Endodermal cell (in vitro differentiated cells): ENCODE data around the gene SZRD1. TPM values are rescaled to one million over a fixed set of nuclear protein-coding genes. Genes with fewer than 3 reads are reported as not detected.

ENCODE experiments used
- DNase-seq: peaks from one replicate; pipeline ENCODE4 v3.0.0-alpha.2; 2017
- H3K27ac ChIP-seq: 2 replicates; pipeline ENCODE4 v1.5.1; 2013; ENCODE audit warnings: mild to moderate bottlenecking, low read depth, low read length, moderate library complexity
- H3K27me3 ChIP-seq: 2 replicates; pipeline ENCODE4 v1.6.1; 2013; ENCODE audit warnings: mild to moderate bottlenecking, low read length, moderate library complexity; ENCODE audit not compliant: insufficient read depth, control insufficient read depth, poor library complexity, severe bottlenecking
- H3K36me3 ChIP-seq: 2 replicates; pipeline ENCODE4 v1.7.0; 2013; ENCODE audit warnings: mild to moderate bottlenecking, low read length, moderate library complexity; ENCODE audit not compliant: control insufficient read depth, insufficient read depth
- H3K4me1 ChIP-seq: one replicate; pipeline ENCODE4 v1.7.0; 2013; ENCODE audit warnings: low read length; ENCODE audit not compliant: control insufficient read depth, insufficient read depth
- H3K4me3 ChIP-seq: 2 replicates; pipeline ENCODE4 v1.5.1; 2013; ENCODE audit warnings: mild to moderate bottlenecking, low read length, moderate library complexity
- H3K9ac ChIP-seq: 2 replicates; pipeline ENCODE4 v1.6.1; 2013; ENCODE audit warnings: mild to moderate bottlenecking, low read length, moderate library complexity; ENCODE audit not compliant: poor library complexity, severe bottlenecking; ENCODE audit errors: extremely low read depth
- H3K9me3 ChIP-seq: 2 replicates; pipeline ENCODE4 v1.6.1; 2013; ENCODE audit warnings: mild to moderate bottlenecking, low read length, moderate library complexity; ENCODE audit not compliant: control insufficient read depth
- H3K27ac Mint-ChIP-seq: 2 replicates; pipeline ENCODE4 v1.8.0; 2020; ENCODE audit warnings: mixed read lengths
- H3K27me3 Mint-ChIP-seq: 2 replicates; pipeline ENCODE4 v1.8.0; 2021; ENCODE audit warnings: mild to moderate bottlenecking, mixed read lengths; ENCODE audit not compliant: insufficient read depth
- H3K36me3 Mint-ChIP-seq: 2 replicates; pipeline ENCODE4 v1.8.0; 2020; ENCODE audit warnings: low read depth, mixed read lengths
- H3K4me1 Mint-ChIP-seq: 2 replicates; pipeline ENCODE4 v1.8.0; 2020; ENCODE audit warnings: mixed read lengths
- H3K4me3 Mint-ChIP-seq: 2 replicates; pipeline ENCODE4 v1.8.0; 2020; ENCODE audit warnings: mild to moderate bottlenecking, moderate library complexity, mixed read lengths
- H3K9me3 Mint-ChIP-seq: 2 replicates; pipeline ENCODE4 v1.8.0; 2020; ENCODE audit warnings: mild to moderate bottlenecking, mixed read lengths
- WGBS, 2 experiments: methylation state at CpG; one replicate each; pipeline versions ENCODE4 v1.1.5 to v1.1.7; 2013; ENCODE audit warnings: missing lambda C conversion rate in 2 of 2, mixed read lengths in 1 of 2; ENCODE audit not compliant: insufficient coverage in 1 of 2, insufficient read length in 1 of 2; 5-methylcytosine and 5-hydroxymethylcytosine counted together
- total RNA-seq, 2 donors: library from RNA; stranded (reverse); fragmentation: NEBNext Ultra II Directional in 1 of 2; extraction: Animal tissue kit (Norgen Biotek cat#: 25700) in 1 of 2; gene quantifications; 2 replicates in 1 of 2; 3 replicates in 1 of 2; pipeline ENCODE4 v1.2.1, GENCODE V29; 2021
- TF ChIP-seq, protein P1 (sequence below): fragments of 200-600 bp; sonication (generic); conservative IDR thresholded peaks from 2 replicates; pipeline ENCODE4 v1.5.0; 2021; ENCODE audit warnings: antibody characterized with exemption, mild to moderate bottlenecking

Gene SZRD1
- total RNA-seq, 2 donors from 2014 or later, result 111 to 118 TPM

DNA sequence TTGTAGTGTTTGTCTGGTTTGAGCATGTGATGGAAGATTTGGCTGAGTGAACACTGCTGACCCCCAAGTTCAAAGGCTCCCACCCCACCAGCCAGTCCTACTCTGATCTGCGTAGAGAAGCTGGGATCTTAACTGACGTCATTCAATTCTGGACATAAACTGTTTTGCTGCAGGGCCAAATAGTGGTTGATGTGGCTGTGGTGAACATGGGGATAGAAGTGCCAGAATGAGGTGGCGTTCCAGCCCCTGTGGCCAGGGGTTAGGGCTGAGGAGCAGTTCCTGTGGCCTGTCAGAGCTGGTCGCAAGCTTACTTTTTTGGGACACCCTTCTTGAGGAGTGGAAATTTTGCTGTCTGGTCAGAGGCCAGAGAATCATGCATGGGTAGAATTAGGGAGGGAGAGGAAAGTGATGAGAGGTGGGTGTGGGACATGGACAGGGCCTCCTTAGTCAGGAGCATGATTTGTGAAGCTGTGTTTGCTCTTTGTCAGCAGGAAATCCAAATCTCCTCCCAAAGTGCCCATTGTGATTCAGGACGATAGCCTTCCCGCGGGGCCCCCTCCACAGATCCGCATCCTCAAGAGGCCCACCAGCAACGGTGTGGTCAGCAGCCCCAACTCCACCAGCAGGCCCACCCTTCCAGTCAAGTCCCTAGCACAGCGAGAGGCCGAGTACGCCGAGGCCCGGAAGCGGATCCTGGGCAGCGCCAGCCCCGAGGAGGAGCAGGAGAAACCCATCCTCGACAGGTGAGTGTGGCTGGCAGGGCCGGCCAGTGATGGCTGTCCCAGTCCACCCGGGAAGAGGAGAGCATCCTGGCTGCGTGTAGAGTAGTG is 25.9 kb downstream of the SZRD1 start:
- no peak overlapping the region for H3K4me3 ChIP-seq
- Mint-ChIP-seq H3K36me3 (peaks cover 29% of the 10 kb centered on the region), H3K27ac (peak overlapping the region; percentile 59), H3K4me3 (no peak overlapping the region), H3K9me3 (no peaks in the 10 kb centered on the region), H3K4me1 (peaks cover 30% of the 10 kb centered on the region), H3K27me3 (no peaks in the 10 kb centered on the region)
- TF ChIP-seq, protein P1, sequence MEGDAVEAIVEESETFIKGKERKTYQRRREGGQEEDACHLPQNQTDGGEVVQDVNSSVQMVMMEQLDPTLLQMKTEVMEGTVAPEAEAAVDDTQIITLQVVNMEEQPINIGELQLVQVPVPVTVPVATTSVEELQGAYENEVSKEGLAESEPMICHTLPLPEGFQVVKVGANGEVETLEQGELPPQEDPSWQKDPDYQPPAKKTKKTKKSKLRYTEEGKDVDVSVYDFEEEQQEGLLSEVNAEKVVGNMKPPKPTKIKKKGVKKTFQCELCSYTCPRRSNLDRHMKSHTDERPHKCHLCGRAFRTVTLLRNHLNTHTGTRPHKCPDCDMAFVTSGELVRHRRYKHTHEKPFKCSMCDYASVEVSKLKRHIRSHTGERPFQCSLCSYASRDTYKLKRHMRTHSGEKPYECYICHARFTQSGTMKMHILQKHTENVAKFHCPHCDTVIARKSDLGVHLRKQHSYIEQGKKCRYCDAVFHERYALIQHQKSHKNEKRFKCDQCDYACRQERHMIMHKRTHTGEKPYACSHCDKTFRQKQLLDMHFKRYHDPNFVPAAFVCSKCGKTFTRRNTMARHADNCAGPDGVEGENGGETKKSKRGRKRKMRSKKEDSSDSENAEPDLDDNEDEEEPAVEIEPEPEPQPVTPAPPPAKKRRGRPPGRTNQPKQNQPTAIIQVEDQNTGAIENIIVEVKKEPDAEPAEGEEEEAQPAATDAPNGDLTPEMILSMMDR, result no peak
- H3K9ac ChIP-seq, result no peak overlapping the region
- no peak overlapping the region for H3K27ac ChIP-seq
- 86 to 89% methylated on average over 18 to 21 of the region's 21 CpGs for WGBS, 2 experiments
- peaks cover 35% of the 10 kb centered on the region for H3K36me3 ChIP-seq
- DNase-seq, result no peak
- H3K9me3 ChIP-seq, result no peaks in the 10 kb centered on the region
- no peaks in the 10 kb centered on the region for H3K27me3 ChIP-seq
- peaks cover 2% of the 10 kb centered on the region for H3K4me1 ChIP-seq

DNA sequence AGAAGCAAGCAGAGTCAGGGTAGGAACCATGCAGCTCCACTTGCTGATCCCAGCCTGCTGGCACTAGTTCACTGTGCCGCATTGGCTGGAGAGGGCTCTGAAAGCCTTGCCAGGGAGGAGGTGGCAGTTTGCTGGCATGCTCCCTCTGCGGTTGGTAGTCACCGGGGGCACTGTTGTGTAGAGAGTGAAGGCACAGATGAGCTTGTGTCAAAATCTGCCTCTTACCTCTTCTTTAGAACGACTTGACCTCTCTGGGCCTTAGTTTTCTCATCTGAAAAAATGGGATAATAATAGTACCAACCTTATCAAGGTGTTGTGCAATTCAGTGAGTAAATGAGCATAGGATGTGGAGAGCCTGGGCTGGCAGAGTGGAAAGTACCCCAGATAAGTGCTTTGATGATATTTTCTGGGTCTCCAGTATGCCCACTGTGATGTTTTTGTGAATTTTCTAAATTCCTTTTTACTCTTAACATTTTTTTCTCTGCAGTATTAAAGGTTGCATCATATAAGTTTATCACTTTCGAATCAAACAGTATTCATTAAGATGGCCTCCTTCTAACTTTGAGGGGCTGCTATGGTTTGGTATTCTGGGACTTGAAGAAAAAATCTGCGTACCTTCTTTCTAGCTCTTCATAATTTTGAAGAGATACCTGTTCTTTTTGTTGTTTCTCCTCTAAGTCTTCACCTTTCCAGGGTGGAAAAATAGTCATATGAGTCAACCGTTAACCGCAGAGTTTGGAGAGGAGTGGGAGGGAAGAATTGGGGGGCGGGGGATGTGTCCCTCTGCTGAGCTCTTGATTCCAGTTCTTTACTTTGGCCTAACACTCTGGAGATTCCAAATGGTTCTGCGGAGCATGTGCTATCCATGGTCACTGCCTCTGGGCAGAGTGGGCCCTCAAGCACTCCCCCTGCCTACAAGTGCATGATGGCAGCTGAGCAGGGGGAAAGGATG is 26.8 kb downstream of the SZRD1 start:
- H3K36me3 ChIP-seq, result peaks cover 38% of the 10 kb centered on the region
- no peak overlapping the region for H3K9ac ChIP-seq
- Mint-ChIP-seq H3K36me3 (peaks cover 27% of the 10 kb centered on the region), H3K27me3 (no peaks in the 10 kb centered on the region), H3K4me3 (no peak overlapping the region), H3K27ac (peak overlapping the region; percentile 48), H3K9me3 (no peaks in the 10 kb centered on the region), H3K4me1 (peaks cover 30% of the 10 kb centered on the region)
- 91 to 97% methylated on average over 8 to 10 of the region's 10 CpGs for WGBS, 2 experiments
- no peaks in the 10 kb centered on the region for H3K27me3 ChIP-seq
- H3K4me3 ChIP-seq, result no peak overlapping the region
- no peaks in the 10 kb centered on the region for H3K9me3 ChIP-seq
- TF ChIP-seq, protein P1, result no peak
- no peak overlapping the region for H3K27ac ChIP-seq
- H3K4me1 ChIP-seq, result peaks cover 2% of the 10 kb centered on the region
- no peak for DNase-seq

DNA sequence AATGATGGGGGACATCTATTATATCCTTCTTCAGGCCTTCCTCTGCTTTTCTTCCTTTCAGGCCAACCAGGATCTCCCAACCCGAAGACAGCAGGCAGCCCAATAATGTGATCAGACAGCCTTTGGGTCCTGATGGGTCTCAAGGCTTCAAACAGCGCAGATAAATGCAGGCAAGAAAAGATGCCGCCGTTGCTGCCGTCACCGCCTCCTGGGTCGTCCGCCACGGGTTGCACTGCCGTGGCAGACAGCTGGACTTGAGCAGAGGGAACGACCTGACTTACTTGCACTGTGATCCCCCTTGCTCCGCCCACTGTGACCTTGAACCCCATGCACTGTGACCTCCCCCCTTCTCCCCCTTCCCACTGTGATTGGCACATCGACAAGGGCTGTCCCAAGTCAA is 27.9 kb downstream of the SZRD1 start:
- H3K9ac ChIP-seq, result no peak overlapping the region
- WGBS, 2 experiments, result 91 to 99% methylated on average over 10 to 13 of the region's 13 CpGs
- H3K9me3 ChIP-seq, result no peaks in the 10 kb centered on the region
- TF ChIP-seq, protein P1, result no peak
- DNase-seq, result no peak
- peaks cover 38% of the 10 kb centered on the region for H3K36me3 ChIP-seq
- Mint-ChIP-seq H3K4me3 (no peak overlapping the region), H3K9me3 (no peaks in the 10 kb centered on the region), H3K36me3 (peaks cover 30% of the 10 kb centered on the region), H3K27ac (no peak overlapping the region), H3K27me3 (no peaks in the 10 kb centered on the region), H3K4me1 (peaks cover 30% of the 10 kb centered on the region)
- H3K4me3 ChIP-seq, result no peak overlapping the region
- peaks cover 2% of the 10 kb centered on the region for H3K4me1 ChIP-seq
- no peak overlapping the region for H3K27ac ChIP-seq
- H3K27me3 ChIP-seq, result no peaks in the 10 kb centered on the region
